H1 (cell line): ENCODE data around the gene SPOCD1. TPM values are rescaled to one million over a fixed set of nuclear protein-coding genes. Genes with fewer than 3 reads are reported as not detected.

Experiments used
- FOSL1 ChIP-seq: IDR thresholded peaks from 2 replicates; pipeline ENCODE4 v1.6.1; 2011; ENCODE audit warnings: mild to moderate bottlenecking, low read depth, low read length, moderate library complexity; ENCODE audit not compliant: insufficient read depth
- NRF1 ChIP-seq: IDR thresholded peaks from 2 replicates; pipeline ENCODE4 v1.6.1; 2011; ENCODE audit warnings: mild to moderate bottlenecking, low read depth, low read length, improper control_type of control experiment
- SUZ12 ChIP-seq: fragments of 200-600 bp; sonication (generic); IDR thresholded peaks from 2 replicates; pipeline ENCODE4 v1.6.1; 2012; ENCODE audit warnings: mild to moderate bottlenecking, inconsistent platforms, low read length, moderate library complexity, mixed read lengths
- polyA plus RNA-seq, 7 experiments: library from polyadenylated mRNA; depleted of rRNA in 3 of 7; stranded (reverse) in 5 of 7; unstranded in 2 of 7; fragments of >200 nt in 5 of 7; fragments of 200-250 nt in 2 of 7; gene quantifications; 1 replicate in 5 of 7; 2 replicates in 1 of 7; 4 replicates in 1 of 7; pipeline versions ENCODE4 v1.2.1 to v1.2.3, GENCODE V29; 2011 to 2013; ENCODE audit warnings: missing spikeins in 2 of 7, mixed read lengths in 2 of 7
- total RNA-seq: library from RNA; stranded (reverse); fragmentation: NEBNext Ultra II Directional; extraction: Animal tissue kit (Norgen Biotek cat#: 25700); gene quantifications from 2 replicates; pipeline ENCODE4 v1.2.1, GENCODE V29; 2021

SPOCD1 gene
- total and polyA plus RNA-seq, 2 of the 8 experiments (the other 6 are each of a cell fraction or from before 2014, with no cell fraction given) = 1.8 to 2.9 TPM

GRCh38 chr1:31836638-31837037 is 20.8 kb upstream of the SPOCD1 start (continued):
- TF ChIP-seq FOSL1 (no peak), SUZ12 (no peak), NRF1 (no peak)
